ENCODE results near the gene CCNF. TPM values are rescaled to one million over a fixed set of nuclear protein-coding genes. Genes with fewer than 3 reads are reported as not detected.

The CCNF gene
- total RNA-seq, 1 experiment from 2014 or later, result 52.4 TPM

DNA sequence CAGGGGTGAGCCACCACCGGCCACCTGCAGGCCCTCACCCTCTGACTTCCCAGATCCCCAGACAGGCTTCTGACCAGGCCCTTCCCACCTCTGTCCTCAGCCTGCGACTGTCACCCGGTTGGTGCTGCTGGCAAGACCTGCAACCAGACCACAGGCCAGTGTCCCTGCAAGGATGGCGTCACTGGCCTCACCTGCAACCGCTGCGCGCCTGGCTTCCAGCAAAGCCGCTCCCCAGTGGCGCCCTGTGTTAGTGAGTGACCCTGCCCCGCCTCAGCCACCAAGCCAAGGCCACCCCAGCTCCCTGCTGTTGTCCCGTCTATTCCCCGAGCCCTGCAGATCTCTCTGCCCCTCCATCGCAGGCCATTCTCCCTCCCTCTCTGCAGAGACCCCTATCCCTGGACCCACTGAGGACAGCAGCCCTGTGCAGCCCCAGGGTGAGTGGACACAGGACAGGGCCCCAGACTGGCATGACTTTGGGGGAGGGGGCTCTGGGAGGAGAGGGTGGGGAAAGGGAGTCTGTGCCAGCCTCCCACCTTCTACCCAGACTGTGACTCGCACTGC is 43.7 kb downstream of the CCNF start:
- Mint-ChIP-seq H3K36me3 (ENCODE audit: insufficient read depth, unreplicated experiment) (peaks cover 10% of the 10 kb centered on the region), H3K4me1 (ENCODE audit: low read depth, unreplicated experiment) (peaks cover 11% of the 10 kb centered on the region), H3K27ac (ENCODE audit: unreplicated experiment) (no peak overlapping the region), H3K4me3 (ENCODE audit: unreplicated experiment) (peak overlapping the region; percentile 62), H3K27me3 (ENCODE audit: insufficient read depth, unreplicated experiment) (no peaks in the 10 kb centered on the region), H3K9me3 (ENCODE audit: unreplicated experiment) (no peaks in the 10 kb centered on the region)
- H3K27me3 ChIP-seq (replicated peaks; ENCODE audit: control insufficient read depth, insufficient read depth, low read length), result no peaks in the 10 kb centered on the region
- TF ChIP-seq, protein P1, sequence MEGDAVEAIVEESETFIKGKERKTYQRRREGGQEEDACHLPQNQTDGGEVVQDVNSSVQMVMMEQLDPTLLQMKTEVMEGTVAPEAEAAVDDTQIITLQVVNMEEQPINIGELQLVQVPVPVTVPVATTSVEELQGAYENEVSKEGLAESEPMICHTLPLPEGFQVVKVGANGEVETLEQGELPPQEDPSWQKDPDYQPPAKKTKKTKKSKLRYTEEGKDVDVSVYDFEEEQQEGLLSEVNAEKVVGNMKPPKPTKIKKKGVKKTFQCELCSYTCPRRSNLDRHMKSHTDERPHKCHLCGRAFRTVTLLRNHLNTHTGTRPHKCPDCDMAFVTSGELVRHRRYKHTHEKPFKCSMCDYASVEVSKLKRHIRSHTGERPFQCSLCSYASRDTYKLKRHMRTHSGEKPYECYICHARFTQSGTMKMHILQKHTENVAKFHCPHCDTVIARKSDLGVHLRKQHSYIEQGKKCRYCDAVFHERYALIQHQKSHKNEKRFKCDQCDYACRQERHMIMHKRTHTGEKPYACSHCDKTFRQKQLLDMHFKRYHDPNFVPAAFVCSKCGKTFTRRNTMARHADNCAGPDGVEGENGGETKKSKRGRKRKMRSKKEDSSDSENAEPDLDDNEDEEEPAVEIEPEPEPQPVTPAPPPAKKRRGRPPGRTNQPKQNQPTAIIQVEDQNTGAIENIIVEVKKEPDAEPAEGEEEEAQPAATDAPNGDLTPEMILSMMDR (IDR thresholded peaks at IDR 0.05; ENCODE audit: insufficient read depth in 1 of 2, low read depth in 1 of 2, low read length in 1 of 2, severe bottlenecking in 1 of 2, unreplicated experiment in 1 of 2), result no peak
- CTCF ChIA-PET, result interaction anchor here (1.5 kb wide), 1 partner anchor 12 kb away, joined by 4 read pairs; no protein-coding TSS in a partner anchor
- H3K9me3 ChIP-seq, result no peaks in the 10 kb centered on the region
- peaks cover 38% of the 10 kb centered on the region for H3K4me1 ChIP-seq
- intact Hi-C loops (cut with micrococcal nuclease; ENCODE audit: unreplicated experiment), result no loop called here
- POLR2A ChIA-PET, result no interaction called here
- H3K36me3 ChIP-seq (ENCODE audit: control insufficient read depth, insufficient read depth, low read length), result no peaks in the 10 kb centered on the region
- DNase-seq, result no peak
- no TSS peak for BruUV-seq (replicated peaks)
- peak overlapping the region; percentile 92 for H3K4me3 ChIP-seq (ENCODE audit: low read depth, low read length)

DNA sequence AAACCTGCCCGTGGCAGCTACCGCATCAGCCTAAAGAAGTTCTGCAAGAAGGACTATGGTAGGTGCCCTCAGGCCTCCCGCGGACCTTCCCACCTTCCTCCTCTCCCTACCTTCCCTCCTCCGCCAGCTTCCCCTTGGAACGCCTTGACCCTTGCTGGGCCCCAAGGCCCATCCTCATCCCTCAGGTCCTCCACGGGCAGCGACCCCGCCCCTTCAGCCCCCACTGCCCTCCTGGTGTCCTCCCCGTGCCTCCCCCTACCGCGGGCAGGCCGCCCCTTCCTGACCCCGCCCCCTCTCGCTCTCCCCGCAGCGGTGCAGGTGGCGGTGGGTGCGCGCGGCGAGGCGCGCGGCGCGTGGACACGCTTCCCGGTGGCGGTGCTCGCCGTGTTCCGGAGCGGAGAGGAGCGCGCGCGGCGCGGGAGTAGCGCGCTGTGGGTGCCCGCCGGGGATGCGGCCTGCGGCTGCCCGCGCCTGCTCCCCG is 44.2 kb downstream of the CCNF start:
- Histone ChIP-seq H3K27me3 (replicated peaks; ENCODE audit: control insufficient read depth, insufficient read depth, low read length) (no peaks in the 10 kb centered on the region), H3K4me1 (peaks cover 38% of the 10 kb centered on the region), H3K9me3 (no peaks in the 10 kb centered on the region), H3K4me3 (ENCODE audit: low read depth, low read length) (peak overlapping the region; percentile 92), H3K36me3 (ENCODE audit: control insufficient read depth, insufficient read depth, low read length) (no peaks in the 10 kb centered on the region)
- TF ChIP-seq, protein P1 (IDR thresholded peaks at IDR 0.05; ENCODE audit: insufficient read depth in 1 of 2, low read depth in 1 of 2, low read length in 1 of 2, severe bottlenecking in 1 of 2, unreplicated experiment in 1 of 2), result no peak
- Mint-ChIP-seq H3K36me3 (ENCODE audit: insufficient read depth, unreplicated experiment) (peaks cover 6% of the 10 kb centered on the region), H3K4me1 (ENCODE audit: low read depth, unreplicated experiment) (peaks cover 11% of the 10 kb centered on the region), H3K4me3 (ENCODE audit: unreplicated experiment) (peak overlapping the region; percentile 62), H3K9me3 (ENCODE audit: unreplicated experiment) (no peaks in the 10 kb centered on the region), H3K27ac (ENCODE audit: unreplicated experiment) (no peak overlapping the region), H3K27me3 (ENCODE audit: insufficient read depth, unreplicated experiment) (no peaks in the 10 kb centered on the region)
- no TSS peak for BruUV-seq (replicated peaks)
- ChIA-PET CTCF (interaction anchor here (1.5 kb wide), 1 partner anchor 11 kb away, joined by 4 read pairs; no protein-coding TSS in a partner anchor), POLR2A (no interaction called here)
- DNase-seq, result peak; percentile 47 to 62
- intact Hi-C loops (cut with micrococcal nuclease; ENCODE audit: unreplicated experiment), result no loop called here

DNA sequence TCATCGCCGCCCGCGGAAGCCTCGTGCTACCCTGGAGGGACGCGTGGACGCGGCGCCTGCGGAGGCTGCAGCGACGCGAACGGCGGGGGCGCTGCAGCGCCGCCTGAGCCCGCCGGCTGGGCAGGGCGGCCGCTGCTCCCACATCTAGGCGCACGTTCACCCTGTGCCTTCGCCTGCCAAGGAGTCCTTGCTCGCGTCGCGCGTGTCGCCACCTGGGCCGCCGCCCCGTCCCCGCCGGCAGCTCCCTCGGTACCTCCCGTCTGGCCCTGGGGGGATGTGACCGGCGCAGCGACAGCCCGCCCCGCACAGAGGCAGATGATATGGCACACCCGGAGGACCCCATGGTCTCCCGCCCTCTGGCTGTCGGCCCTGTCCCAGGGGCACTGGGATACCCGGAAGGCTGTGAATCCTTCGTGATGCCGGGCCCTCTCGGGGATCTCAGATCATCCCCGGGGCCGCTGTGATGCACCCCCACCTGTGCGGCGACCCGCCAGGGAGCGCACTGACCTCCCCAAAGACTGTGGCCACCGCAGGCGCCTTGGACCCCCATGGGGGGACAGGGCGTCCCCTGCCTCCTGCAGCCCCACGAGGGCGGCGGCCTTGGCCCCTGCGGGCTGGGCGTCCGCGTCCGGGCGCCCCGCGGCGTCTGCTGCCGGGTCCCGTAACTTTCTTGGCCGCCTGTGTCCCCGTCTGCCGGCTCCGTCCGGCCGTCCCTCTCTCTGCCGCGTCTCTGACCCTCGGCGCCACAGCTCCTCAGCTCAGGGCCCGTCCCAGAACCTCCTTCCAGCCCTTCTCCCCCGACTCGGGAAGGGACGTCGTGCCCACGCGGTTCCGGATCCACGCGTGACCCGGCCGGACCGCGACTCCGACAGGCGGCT is 45.0 kb downstream of the CCNF start:
- H3K9me3 ChIP-seq, result no peaks in the 10 kb centered on the region
- no peak overlapping the region for H3K27ac Mint-ChIP-seq (ENCODE audit: unreplicated experiment)
- TF ChIP-seq, protein P1 (IDR thresholded peaks at IDR 0.05; ENCODE audit: insufficient read depth in 1 of 2, low read depth in 1 of 2, low read length in 1 of 2, severe bottlenecking in 1 of 2, unreplicated experiment in 1 of 2), result peak in 1 of 2 experiments; percentile 13
- H3K4me3 Mint-ChIP-seq (ENCODE audit: unreplicated experiment), result peak overlapping the region; percentile 73
- H3K36me3 ChIP-seq (ENCODE audit: control insufficient read depth, insufficient read depth, low read length), result no peaks in the 10 kb centered on the region
- peak overlapping the region; percentile 92 for H3K4me3 ChIP-seq (ENCODE audit: low read depth, low read length)
- peaks cover 11% of the 10 kb centered on the region for H3K4me1 Mint-ChIP-seq (ENCODE audit: low read depth, unreplicated experiment)
- no peaks in the 10 kb centered on the region for H3K27me3 Mint-ChIP-seq (ENCODE audit: insufficient read depth, unreplicated experiment)
- ChIA-PET CTCF (interaction anchor here (0.5 to 1.7 kb wide), 6 partner anchors 11 to 322 kb away, joined by 3 to 8 read pairs (median 4); no protein-coding TSS in a partner anchor), POLR2A (interaction anchor here (1.3 kb wide), 1 partner anchor 14 kb away, joined by 4 read pairs; the partner anchor contains the start of gene TEDC2)
- no TSS peak for BruUV-seq (replicated peaks)
- peaks cover 6% of the 10 kb centered on the region for H3K36me3 Mint-ChIP-seq (ENCODE audit: insufficient read depth, unreplicated experiment)
- peak in 1 of 2 experiments; percentile 44 for DNase-seq
- intact Hi-C loops (cut with micrococcal nuclease; ENCODE audit: unreplicated experiment), result loop anchor here (2.0 kb wide), 1 partner anchor 27 kb away; no protein-coding TSS in a partner anchor
- H3K9me3 Mint-ChIP-seq (ENCODE audit: unreplicated experiment), result no peaks in the 10 kb centered on the region
- H3K4me1 ChIP-seq, result peaks cover 33% of the 10 kb centered on the region
- no peaks in the 10 kb centered on the region for H3K27me3 ChIP-seq (replicated peaks; ENCODE audit: control insufficient read depth, insufficient read depth, low read length)
